IPS-11a (cell line): ENCODE measurements around the gene NEDD8.

Source experiments
- H3K4me3 ChIP-seq: one replicate; pipeline ENCODE4 v1.5.1; 2013; ENCODE audit warnings: low read depth, low read length, control low read depth

The NEDD8 gene

GRCh38 chr14:24198814-24199524, 33.2 kb downstream of the NEDD8 start:
- H3K4me3 ChIP-seq: no peak overlapping the region

- no peak overlapping the region for H3K4me3 ChIP-seq
Measured at GRCh38 chr14:24197056-24197450, 35.1 kb downstream of the NEDD8 start.

GRCh38 chr14:24196071-24197055, 35.8 kb downstream of the NEDD8 start:
- peak overlapping the region; percentile 82 for H3K4me3 ChIP-seq

GRCh38 chr14:24195186-24196070, 36.7 kb downstream of the NEDD8 start, which contains the start of gene TM9SF1:
Gene TM9SF1, minus strand, starts transcription at chr14:24195441. Its CDS starts 422 bp downstream, at chr14:24195019.
- H3K4me3 ChIP-seq: peak within 1 kb of the TSS; percentile 82

- peak overlapping the region; percentile 82 for H3K4me3 ChIP-seq
Measured at GRCh38 chr14:24194873-24195185, 37.3 kb downstream of the NEDD8 start.

GRCh38 chr14:24194186-24194872, 37.8 kb downstream of the NEDD8 start:
- peak overlapping the region; percentile 82 for H3K4me3 ChIP-seq

GRCh38 chr14:24192933-24193332, 39.2 kb downstream of the NEDD8 start:
- H3K4me3 ChIP-seq: no peak overlapping the region

- H3K4me3 ChIP-seq: no peak overlapping the region
Measured at GRCh38 chr14:24190416-24190815, 41.8 kb downstream of the NEDD8 start.

- H3K4me3 ChIP-seq: no peak overlapping the region
Measured at GRCh38 chr14:24189460-24189859, 42.7 kb downstream of the NEDD8 start.

GRCh38 chr14:24189059-24189375, 43.1 kb downstream of the NEDD8 start:
- H3K4me3 ChIP-seq: peak overlapping the region; percentile 21

GRCh38 chr14:24188251-24189058, 43.7 kb downstream of the NEDD8 start, which contains the start of gene IPO4:
Gene IPO4, minus strand, starts transcription at chr14:24188816. Its CDS starts 29 bp downstream, at chr14:24188787.
- H3K4me3 ChIP-seq: peak within 1 kb of the TSS; percentile 69

GRCh38 chr14:24187539-24187915, 44.6 kb downstream of the NEDD8 start:
- no peak overlapping the region for H3K4me3 ChIP-seq

GRCh38 chr14:24186831-24187538, 45.2 kb downstream of the NEDD8 start:
- H3K4me3 ChIP-seq: no peak overlapping the region

GRCh38 chr14:24185741-24186140, 46.4 kb downstream of the NEDD8 start:
- H3K4me3 ChIP-seq: no peak overlapping the region

GRCh38 chr14:24185026-24185425, 47.1 kb downstream of the NEDD8 start:
- no peak overlapping the region for H3K4me3 ChIP-seq

- no peak overlapping the region for H3K4me3 ChIP-seq
Measured at GRCh38 chr14:24184104-24184970, 47.8 kb downstream of the NEDD8 start.

- no peak overlapping the region for H3K4me3 ChIP-seq
Measured at GRCh38 chr14:24183014-24183481, 49.1 kb downstream of the NEDD8 start.
